RPMI8226 (cell line): Measurements from ENCODE around the gene NPLOC4.
"Not testable (repeated sequence)": the region's sequence is repeated elsewhere in the genome, so short reads cannot be mapped to it uniquely, and the experiment has no call there.

ENCODE experiments used
- DNase-seq: peaks from one replicate; pipeline ENCODE4 v3.0.0-alpha.2; 2015

The NPLOC4 gene

DNA sequence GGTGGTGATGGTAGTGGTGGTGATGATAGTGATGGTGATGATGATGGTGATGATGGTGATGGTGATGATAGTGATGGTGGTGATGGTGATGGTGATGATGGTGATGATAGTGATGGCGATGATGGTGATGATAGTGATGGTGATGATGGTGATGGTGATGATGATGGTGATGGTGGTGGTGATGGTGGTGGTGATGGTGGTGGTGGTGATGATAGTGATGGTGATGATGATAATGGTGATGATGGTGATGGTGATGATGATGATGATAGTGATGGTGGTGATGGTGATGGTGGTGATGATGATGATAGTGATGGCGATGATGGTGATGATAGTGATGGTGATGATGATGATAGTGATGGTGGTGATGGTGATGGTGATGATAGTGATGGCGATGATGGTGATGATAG, 104.9 kb downstream of the NPLOC4 start:
- DNase-seq = not testable (repeated sequence)

DNA sequence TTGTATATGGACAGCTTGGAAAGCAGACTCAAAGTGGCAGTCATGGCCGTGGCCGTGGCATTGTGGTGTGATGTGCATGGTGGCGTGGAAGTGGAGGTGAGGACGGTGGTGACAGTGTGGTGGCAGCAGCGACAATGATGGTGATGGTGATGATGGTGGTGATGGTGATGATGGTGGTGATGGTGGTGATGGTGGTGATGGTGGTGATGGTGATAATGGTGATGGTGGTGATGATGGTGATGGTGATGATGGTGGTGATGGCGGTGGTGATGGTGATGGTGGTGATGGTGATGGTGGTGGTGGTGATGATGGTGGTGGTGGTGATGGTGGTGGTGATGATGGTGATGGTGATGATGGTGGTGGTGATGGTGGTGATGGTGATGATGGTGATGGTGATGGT, 105.9 kb downstream of the NPLOC4 start:
- DNase-seq = not testable (repeated sequence)

DNA sequence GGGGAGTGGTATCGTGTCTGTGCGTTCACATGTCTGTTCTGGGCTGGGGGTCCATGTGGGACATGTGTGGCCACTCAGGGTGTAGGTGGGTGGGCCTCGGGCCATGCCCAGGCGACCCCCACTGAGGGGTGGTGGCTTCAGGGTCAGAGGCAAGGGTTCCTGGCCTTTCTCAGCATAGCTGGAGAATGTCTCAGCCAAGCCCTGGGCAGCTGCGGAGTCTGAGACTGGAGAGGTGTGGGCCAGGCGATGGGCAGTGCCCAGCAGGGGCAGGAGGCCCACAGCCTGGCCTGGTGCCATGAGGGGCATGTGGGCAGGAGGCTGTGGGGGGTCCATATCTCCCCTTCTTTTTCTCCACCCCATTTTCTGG, 107.5 kb downstream of the NPLOC4 start:
- DNase-seq = no peak

DNA sequence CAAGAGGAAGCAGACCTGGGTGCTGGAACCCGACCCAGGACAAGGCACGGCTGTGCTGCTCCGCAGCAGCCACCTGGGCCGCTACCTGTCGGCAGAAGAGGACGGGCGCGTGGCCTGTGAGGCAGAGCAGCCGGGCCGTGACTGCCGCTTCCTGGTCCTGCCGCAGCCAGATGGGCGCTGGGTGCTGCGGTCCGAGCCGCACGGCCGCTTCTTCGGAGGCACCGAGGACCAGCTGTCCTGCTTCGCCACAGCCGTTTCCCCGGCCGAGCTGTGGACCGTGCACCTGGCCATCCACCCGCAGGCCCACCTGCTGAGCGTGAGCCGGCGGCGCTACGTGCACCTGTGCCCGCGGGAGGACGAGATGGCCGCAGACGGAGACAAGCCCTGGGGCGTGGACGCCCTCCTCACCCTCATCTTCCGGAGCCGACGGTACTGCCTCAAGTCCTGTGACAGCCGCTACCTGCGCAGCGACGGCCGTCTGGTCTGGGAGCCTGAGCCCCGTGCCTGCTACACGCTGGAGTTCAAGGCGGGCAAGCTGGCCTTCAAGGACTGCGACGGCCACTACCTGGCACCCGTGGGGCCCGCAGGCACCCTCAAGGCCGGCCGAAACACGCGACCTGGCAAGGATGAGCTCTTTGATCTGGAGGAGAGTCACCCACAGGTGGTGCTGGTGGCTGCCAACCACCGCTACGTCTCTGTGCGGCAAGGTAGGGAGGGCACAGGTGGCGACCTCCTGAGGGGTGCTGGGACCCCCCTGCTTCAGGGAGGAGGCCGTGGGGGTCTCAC, 108.1 kb downstream of the NPLOC4 start:
- no peak for DNase-seq

DNA sequence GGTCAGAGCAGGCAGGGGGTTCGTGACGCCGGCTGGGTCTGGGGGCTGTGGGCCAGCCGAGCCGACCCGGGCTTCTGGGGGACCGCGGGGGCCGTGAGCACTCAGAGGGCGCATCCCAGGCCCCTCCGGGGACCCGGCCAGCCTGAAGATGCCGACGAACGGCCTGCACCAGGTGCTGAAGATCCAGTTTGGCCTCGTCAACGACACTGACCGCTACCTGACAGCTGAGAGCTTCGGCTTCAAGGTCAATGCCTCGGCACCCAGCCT, 108.6 kb downstream of the NPLOC4 start:
- DNase-seq = no peak

DNA sequence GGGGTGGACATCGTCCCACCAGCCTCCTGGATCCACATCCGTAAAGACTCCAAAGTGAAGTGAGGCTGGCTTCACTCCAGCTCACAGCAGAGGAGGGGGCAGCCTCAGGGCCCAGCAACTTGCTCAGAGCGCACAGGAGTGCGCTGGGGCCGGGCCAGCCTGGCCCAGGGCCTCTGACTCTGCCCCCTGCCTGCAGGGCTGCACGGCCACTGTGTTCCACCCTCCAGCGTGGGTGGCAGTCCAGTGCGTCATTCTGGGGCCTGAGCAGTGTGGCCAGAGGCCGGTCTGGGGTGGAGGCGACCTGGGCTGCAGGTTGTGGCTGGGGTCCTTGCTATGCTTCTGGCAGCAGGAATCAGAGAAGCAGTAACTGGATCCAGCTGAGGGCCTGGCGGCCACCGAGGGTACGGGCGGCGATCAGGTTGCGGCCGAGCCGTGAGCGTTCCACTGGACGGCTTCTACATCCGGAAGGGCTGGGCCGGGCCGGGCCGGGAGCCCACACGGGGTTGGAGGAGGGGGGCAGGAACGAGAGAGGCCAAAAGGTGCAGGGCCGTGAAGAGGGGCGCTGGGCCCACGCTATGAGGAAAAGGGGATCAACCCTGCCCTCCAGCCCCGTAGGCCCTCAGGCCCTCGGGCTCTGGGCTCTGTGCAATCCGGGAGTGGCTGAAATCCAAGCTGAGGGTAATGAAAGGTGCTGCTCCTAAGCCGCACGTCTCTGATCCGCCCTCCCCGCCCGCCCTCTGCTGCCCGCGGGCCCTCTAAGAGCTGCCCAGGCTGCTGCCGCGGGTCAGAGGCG, 109.1 kb downstream of the NPLOC4 start, which contains the start of gene FSCN2:
Gene FSCN2, plus strand, starts transcription at position 787 of the 793 bp plus-strand sequence. CDS start 155 bp downstream, outside the sequence.
- DNase-seq = no peak

DNA sequence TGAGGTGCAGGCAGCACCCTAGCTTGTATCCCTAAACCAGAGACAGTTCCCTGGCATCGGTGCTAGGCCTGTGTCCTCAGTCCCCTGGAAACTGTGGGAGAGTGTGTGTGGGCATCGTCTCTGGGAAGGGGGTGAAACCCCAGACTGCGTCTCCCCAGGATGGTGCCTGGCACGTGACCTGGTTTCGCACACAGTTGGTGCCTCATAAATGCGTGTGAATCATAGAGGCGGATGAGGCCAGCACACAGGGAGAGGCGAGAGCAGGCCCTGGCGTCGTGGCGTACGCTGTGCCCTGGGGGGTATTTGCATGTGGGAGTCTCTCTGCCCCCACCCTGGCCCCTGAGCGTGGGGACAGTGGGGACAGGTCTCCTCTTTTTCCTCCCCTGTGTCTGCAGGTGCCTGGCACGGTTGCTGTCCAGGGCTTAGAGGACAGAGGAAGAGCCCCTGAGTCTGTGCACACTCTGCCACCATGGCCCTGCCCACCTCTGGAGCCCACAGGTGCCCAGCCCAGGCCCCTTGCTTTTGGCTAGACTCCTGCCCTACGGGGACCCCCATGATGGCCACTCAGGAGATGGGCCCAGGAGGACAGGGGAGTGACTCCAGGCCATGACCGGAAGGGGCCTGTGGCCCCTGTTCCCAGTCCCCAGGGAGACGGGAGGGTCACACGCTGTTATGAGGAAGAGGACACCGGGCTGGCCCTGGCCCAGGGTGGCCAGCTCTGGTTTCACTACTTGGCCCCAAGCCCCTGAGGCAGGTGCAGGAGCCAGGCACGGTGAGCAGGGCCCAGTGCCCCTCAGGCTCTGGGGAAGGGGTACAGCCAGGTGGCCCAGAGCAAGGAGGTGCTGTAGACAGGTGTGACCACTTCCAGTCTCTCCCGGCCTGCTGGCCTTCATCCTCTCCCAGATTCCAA, 110.0 kb downstream of the NPLOC4 start:
- DNase-seq = no peak

DNA sequence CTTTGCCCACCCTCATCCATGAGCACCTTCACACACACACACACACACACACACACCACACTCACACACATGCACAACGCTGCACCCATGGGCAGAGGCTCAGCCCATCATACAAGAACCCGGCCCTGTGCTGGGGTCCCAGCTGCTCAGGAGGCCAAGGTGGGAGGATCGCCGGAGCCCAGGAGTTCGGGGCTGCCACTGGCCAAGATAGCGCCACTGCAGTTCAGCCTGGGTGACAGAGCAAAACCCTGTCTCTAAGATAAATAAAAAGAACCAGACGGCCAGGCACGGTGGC, 112.1 kb downstream of the NPLOC4 start:
- no peak for DNase-seq

DNA sequence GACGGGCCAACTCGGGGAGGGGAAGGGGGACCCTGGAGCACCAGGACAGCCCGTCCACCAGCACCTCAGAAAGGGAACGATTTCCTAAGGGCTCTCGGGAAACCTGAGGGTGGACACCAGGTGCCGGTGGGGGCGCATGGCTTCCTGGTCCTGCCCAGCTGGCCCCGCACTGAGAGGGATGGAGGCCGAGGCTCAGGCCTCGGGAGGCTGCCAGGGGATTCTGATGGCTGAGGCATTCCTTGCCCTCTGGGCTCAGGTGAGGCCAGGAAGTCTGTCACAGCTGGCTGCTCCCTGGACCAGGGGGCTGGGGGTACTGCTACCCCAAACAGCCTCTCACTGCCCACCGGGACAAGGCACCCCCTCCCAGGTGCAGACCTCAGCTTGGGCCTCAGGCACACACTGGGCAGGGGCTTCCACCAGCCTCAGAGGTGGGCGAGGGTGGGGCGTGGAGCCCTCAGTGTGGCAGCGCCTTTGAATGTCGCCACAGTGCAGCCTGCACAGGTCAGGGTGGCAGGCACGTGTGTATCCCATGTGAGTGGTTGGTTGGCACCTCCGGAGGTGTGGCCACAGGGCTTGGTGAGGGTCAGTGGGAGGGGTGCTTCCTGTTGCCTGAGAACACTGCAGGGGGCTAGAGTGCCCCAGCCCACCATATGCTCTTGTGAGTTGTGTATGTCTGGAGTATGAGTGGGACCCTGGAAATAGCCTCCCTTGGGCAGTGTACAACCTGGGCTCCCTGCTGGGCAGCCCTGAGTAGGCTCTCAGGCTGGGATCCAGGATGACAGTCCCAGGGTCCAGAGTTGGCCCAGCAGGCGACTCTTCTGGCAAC, 112.7 kb downstream of the NPLOC4 start:
- no peak for DNase-seq

DNA sequence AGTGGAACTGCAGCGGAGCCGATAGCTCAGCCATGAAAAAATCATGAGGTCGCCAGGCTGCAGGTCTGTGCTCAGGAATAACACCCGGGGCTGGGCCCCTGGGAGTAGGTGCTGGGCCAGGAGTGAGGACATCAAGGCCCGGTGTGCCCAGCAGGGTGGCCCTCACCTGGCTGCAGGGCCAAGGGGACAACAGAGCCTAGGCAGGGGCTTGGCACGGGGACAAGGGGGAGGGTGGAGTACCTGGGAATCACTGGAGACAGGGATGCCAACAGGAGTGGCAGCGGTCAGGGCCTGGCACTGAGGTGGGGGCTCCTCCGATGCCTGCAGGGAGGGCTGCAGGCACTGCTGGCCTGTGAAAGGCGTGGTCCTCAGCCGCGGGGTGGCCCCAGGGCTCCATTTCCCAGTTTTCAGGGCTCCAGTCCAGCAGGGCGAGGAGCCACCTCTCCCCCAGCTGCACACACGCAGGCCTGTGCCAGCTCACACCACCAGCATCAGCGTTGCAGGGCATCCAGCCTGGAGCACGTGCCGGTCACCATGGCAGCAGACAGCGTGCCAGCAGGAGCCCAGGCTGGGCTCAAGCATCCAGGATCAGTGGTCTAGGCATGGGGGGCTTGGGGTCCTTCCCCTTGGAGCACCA, 113.4 kb downstream of the NPLOC4 start:
- DNase-seq = no peak

DNA sequence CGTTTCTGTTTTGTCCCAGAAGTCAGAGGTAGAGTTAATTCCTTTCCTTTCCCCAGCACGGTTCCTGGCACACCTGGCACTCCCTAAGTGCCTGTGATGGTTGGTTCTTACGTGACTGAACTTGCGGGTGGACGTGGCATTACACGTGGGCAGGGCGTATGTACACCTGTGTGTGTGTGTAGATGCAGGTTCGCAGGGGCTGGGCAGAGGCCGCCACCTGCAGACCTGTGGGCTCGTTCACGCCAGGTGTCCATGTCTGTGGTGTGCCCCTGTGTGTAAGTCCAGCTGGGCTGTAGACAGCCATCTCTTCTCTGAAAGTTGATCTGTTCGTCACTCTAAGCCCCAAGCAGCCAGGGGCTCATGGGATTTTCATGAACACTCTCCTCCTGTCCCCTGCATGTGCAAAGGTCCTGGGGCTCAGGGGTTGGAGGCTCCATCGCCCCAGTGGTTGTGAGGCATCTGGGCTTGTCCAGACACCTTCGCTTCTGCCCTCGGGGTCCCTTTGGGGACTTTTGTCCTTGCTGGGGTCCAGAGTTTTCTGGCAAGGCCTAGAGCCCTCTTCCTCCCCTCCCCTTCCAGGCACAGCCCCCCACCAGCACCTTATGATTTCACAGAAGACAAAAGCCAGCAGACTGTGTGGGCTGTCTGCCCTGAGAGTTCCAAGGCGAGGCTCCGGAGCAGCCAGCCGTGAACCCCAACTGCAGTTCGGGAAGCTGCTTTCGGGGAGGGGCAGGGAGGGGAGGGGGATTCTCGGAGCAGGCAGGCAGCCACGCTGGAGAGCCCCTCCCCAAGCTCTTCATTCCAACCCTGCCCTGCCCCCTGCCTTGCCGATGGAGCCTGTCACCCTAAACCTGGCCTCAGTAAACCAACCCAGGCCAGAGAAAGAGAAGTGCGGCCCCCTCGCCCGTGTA, 114.2 kb downstream of the NPLOC4 start:
- DNase-seq = no peak

DNA sequence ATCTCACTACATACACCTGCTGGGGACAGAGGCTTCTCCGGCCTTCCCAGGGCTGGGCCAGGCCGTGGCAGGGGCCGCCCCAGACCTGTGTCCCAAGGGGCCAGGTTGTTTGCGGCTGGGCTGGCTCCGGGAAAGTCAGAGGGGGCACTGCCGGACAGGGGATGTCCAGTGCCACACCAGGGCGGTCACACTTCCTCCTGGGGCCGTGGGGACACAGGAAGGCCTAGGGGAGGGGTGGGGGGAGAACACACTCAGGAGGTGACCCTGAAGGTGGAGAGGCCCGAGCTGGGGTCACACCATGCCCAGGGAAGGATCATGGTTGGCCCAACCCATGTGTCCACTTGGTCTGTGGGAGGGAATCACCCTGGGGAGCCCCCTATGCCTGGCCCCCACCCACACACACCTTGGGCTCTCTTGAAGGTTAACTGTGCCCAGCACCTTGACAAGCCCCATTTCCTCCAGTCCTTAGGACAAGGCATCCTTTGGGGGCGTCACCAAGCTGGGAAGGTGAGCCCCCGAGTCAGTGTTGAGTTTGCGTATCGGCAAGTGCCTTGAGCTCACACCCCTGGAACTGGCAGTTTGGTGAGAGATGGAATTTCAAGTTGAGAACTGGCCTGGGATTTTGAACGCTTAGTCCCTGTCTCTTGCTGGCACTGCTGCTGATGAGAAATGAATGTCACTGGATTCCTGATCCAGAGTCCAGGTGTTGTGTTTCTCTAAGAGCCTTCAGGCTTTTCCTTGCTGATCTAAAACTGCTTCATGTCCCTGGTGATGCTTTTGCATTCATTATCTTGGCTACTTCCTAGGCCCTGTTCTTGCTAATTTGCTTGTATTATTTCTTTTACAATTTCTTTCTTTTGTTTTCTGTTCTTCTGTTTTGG, 116.7 kb downstream of the NPLOC4 start:
- DNase-seq = no peak

DNA sequence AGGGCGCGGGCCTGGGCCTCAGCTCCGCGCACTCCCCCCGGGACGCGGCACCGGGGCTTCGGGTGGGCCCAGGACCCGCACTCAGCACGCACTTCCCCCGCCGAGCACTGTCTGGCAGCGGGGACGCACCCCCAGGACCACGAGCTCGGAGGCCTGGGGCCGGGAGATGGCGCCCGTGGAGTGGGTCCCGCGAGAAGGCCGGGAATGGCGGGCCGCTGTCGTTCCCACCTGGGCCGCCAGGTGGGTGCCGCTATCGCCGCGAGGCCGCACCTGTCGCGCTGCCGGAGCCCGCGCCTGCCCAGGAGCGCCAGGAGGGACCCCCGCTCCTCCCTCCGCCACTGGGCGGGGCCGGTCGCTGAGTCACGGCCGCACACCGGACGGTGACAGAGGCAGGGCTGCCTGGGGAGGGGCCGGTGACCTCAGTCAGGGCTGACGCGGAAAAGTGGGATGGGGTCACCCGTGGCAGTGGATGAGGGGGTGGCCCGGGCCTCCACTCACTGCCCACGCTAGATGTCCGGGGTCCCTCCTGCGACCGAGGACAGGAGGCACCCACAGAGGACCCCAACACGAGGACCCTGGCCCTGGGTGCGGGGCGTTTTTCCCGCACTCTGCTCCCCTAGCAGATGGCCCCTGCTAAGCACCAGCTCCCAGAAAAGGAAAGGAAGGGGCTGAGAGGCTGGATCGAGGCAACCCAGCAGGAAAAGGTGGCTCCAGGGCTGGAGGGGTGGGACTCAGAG, 117.5 kb downstream of the NPLOC4 start:
- peak; percentile 88 for DNase-seq

DNA sequence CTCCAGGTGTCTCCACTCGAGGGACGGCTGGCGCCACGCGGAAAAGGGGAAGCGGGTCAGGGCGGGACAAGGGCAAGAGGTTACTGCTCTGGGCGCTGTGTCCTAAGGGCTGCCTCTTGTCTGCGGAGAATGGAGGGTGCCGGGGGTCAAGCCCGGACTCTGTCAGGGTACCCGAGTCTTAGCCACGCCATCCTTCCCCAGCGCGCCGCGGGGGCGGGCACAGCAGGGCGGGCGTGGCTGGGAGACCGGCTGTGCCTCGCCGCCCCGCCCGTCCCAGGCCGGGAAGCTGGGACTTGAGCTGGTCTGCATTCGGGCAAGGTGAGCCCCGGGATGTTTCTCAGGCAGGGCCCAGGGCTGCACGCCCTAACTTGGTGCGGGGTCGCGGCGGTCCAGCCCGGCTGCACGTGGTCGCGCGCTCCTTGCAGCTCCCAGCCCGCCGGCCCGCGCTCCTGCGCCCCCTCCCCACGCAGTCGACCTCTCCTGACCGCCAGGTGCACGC, 118.1 kb downstream of the NPLOC4 start:
- peak; percentile 71 for DNase-seq

DNA sequence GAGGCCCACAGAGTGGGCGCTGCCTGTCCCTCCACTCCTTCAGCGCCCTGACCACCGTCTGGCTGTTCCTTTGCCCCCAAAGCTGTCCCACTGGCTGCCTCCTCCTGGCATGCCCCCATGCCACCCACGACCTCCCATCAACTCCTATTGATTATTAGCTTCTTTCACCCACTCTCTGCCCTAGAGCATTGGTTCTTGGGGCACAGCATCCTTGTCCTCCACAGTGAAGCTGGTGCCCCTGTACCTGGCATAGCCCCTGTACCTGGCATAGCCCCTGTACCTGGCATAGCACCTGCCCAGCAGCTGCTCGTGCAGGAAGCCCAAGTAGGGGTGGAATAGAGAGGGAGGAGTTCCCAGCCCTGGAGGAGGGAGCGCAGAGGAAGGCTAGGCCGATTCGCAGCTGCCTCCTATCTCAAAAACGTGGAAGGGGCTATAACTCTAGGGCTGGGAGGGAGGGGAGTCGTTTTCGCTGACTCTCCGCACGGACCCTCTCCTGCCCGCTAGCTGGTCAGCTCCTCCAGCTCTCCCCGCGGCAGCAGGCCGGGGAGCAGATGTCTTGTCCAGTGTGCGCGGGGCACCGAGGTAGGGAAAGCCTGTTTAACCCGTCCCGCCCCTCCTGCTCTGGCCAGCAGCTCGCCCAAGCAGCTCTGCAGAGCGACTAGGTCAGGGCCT, 118.7 kb downstream of the NPLOC4 start:
- DNase-seq = no peak

DNA sequence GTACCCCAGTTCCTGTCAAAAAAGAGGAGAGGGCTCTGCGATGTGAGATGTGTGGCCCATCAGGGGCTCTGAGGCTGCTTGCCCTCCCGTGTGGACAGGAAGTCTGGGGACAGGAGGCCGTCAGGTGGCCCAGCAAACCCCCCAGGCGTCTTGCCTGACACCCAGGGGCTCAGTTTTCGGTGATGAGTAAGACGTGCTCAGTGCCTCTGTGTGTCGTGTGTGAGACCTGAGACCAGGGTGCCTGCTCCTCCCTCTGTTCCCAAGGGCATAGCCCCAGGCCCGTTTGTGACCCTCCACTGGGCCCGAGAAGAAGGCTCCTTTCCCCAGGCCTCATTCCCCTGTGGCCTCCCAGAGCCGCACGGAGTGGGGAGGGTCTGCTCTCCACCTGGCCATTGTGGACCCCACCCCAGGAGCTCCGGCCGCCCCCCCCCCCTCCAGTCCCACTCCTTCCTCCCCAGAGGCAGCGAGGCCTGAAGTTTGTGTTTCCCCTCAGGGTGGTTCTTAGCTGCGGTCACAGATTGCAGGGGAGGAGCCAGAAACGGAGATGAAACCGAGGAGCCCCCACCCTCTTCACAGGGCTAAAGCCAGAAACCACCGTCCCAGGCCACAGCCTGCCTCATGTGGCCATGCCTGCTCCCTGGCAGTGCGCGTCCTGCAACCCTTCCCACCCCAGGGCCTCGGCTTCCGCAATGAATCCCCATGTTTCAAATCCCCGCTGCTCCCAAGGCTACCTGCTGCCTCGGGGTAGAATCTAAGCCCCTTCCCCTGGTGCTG, 119.4 kb downstream of the NPLOC4 start:
- no peak for DNase-seq

DNA sequence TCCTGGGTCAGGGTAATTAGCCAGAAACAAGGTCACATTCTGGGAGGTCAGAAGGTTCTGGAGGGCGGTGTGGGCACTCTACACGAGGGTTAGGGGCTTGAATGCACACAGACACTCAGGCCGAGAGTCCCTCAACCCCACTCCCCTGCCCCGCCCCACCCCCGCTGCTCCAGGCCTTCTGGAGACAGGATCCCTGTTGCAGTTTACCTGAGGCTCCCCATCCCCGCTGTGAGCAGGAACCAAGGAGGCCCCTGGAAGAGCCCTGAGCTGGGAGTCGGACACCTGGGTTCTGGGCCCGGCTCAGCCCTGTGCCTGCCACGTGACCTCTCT, 119.9 kb downstream of the NPLOC4 start:
- no peak for DNase-seq

DNA sequence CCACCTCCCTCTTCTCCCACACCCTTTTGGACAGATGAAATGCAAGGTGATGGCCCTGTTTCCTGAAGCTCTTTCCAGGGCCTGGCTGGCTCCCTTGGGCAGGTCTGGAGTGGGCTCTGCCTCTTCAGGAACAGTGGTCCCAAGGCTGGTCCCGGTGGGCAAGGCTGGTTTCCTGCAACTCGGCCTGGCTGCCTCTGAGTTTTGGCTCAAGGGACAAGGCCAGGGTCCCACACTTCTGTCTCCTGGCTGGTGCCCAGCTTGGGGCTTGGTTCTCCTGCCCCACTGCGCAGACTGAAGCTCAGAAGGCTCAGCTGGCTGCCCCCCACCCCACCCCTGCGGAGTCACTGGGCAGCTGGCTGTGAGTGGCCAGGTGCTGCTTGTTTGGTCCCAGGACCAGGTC, 120.5 kb downstream of the NPLOC4 start:
- DNase-seq = no peak
